HG02852 (cell line): Measurements from ENCODE around the gene AHNAK2.

Experiments
- ATAC-seq: cut with Tn5 transposase; IDR thresholded peaks from one replicate; pipeline ENCODE4 v1.9.1; 2021; ENCODE audit warnings: mild to moderate bottlenecking, moderate library complexity; ENCODE audit not compliant: unreplicated experiment

AHNAK2 gene

GRCh38 chr14:104973385-104974145, 4.6 kb downstream of the AHNAK2 start:
- no peak for ATAC-seq

GRCh38 chr14:104973135-104973384, 5.1 kb downstream of the AHNAK2 start:
- no peak for ATAC-seq

- ATAC-seq = no peak
These were observed 5.7 kb downstream of the AHNAK2 start for GRCh38 chr14:104972301-104973134.

GRCh38 chr14:104971447-104972240, 6.5 kb downstream of the AHNAK2 start:
- no peak for ATAC-seq

- no peak for ATAC-seq
These were observed 7.7 kb downstream of the AHNAK2 start for GRCh38 chr14:104970231-104971068.

GRCh38 chr14:104969741-104970230, 8.4 kb downstream of the AHNAK2 start:
- no peak for ATAC-seq

GRCh38 chr14:104968541-104969401, 9.4 kb downstream of the AHNAK2 start:
- no peak for ATAC-seq

- no peak for ATAC-seq
These were observed 10.0 kb downstream of the AHNAK2 start for GRCh38 chr14:104968153-104968527.

- ATAC-seq = no peak
These were observed 10.6 kb downstream of the AHNAK2 start for GRCh38 chr14:104967386-104968152.

- ATAC-seq = no peak
These were observed 11.2 kb downstream of the AHNAK2 start for GRCh38 chr14:104966981-104967385.

- no peak for ATAC-seq
These were observed 11.8 kb downstream of the AHNAK2 start for GRCh38 chr14:104966261-104966865.

GRCh38 chr14:104965561-104966231, 12.5 kb downstream of the AHNAK2 start:
- ATAC-seq = no peak

GRCh38 chr14:104964546-104964945, 13.6 kb downstream of the AHNAK2 start:
- ATAC-seq = no peak

GRCh38 chr14:104957146-104958113, 20.7 kb downstream of the AHNAK2 start:
- ATAC-seq = no peak

GRCh38 chr14:104956290-104956890, 21.8 kb downstream of the AHNAK2 start:
- ATAC-seq = no peak

- ATAC-seq = no peak
These were observed 22.8 kb downstream of the AHNAK2 start for GRCh38 chr14:104955396-104955770.
